Stimulated activated CD8-positive, alpha-beta memory T cell treated with anti-CD3 and anti-CD28 coated beads, Interleukin-15, amount 100 ng/mL, for 1 hour (primary cell): Measurements from ENCODE around the gene CATSPERZ.
"Not testable (repeated sequence)": the region's sequence is repeated elsewhere in the genome, so short reads cannot be mapped to it uniquely, and the experiment has no call there.

Source experiments
- DNase-seq: peaks from one replicate; pipeline ENCODE4 v3.0.0-alpha.2; 2020; ENCODE audit warnings: low read depth

The CATSPERZ gene

GRCh38 chr11:64321026-64321425, 20.9 kb downstream of the CATSPERZ start:
- DNase-seq: no peak

- no peak for DNase-seq
Measured at GRCh38 chr11:64321533-64321932, 21.4 kb downstream of the CATSPERZ start.

- DNase-seq: no peak
Measured at GRCh38 chr11:64322925-64323260, 22.7 kb downstream of the CATSPERZ start.

GRCh38 chr11:64323373-64323772, 23.2 kb downstream of the CATSPERZ start:
- DNase-seq: no peak

GRCh38 chr11:64323984-64324383, 23.8 kb downstream of the CATSPERZ start:
- not testable (repeated sequence) for DNase-seq

- no peak for DNase-seq
Measured at GRCh38 chr11:64324692-64325469, 24.7 kb downstream of the CATSPERZ start.

GRCh38 chr11:64327375-64327774, 27.2 kb downstream of the CATSPERZ start:
- no peak for DNase-seq

- no peak for DNase-seq
Measured at GRCh38 chr11:64327993-64328392, 27.8 kb downstream of the CATSPERZ start.

- no peak for DNase-seq
Measured at GRCh38 chr11:64330888-64331287, 30.7 kb downstream of the CATSPERZ start.

GRCh38 chr11:64331569-64332371, 31.6 kb downstream of the CATSPERZ start:
- DNase-seq: peak; percentile 30

GRCh38 chr11:64333556-64333955, 33.4 kb downstream of the CATSPERZ start:
- no peak for DNase-seq

GRCh38 chr11:64334764-64335735, 34.9 kb downstream of the CATSPERZ start:
- DNase-seq: no peak

- DNase-seq: no peak
Measured at GRCh38 chr11:64337538-64338249, 37.5 kb downstream of the CATSPERZ start.

- DNase-seq: no peak
Measured at GRCh38 chr11:64338716-64339115, 38.6 kb downstream of the CATSPERZ start.

GRCh38 chr11:64339286-64339685, 39.1 kb downstream of the CATSPERZ start:
- no peak for DNase-seq

GRCh38 chr11:64339754-64340408, 39.7 kb downstream of the CATSPERZ start, which contains the start of gene CCDC88B:
Gene CCDC88B, plus strand, starts transcription at chr11:64340204. Its CDS starts 63 bp downstream, at chr11:64340267.
- peak; percentile 69 for DNase-seq

GRCh38 chr11:64340671-64341335, 40.6 kb downstream of the CATSPERZ start:
- peak; percentile 76 for DNase-seq

- no peak for DNase-seq
Measured at GRCh38 chr11:64341429-64341828, 41.3 kb downstream of the CATSPERZ start.

- DNase-seq: peak; percentile 82
Measured at GRCh38 chr11:64341851-64342791, 42.0 kb downstream of the CATSPERZ start.
